CD14-positive monocyte (primary cell): ENCODE data around the gene MED31. TPM values are rescaled to one million over a fixed set of nuclear protein-coding genes. Genes with fewer than 3 reads are reported as not detected.
A peak's percentile ranks its signal among the peaks of the same experiment; 100 is the strongest.

Source experiments
- DNase-seq, 3 donors: peaks; one replicate each; pipeline ENCODE4 v3.0.0-alpha.2; 2011 to 2022
- H2AFZ ChIP-seq: 2 replicates; pipeline ENCODE4 v1.6.0; 2012; ENCODE audit warnings: mild to moderate bottlenecking, low read depth, low read length, inconsistent platforms; ENCODE audit not compliant: insufficient read depth, poor library complexity, severe bottlenecking
- H3K27ac ChIP-seq, 2 donors: 1 replicate in 1 of 2; 2 replicates in 1 of 2; pipeline ENCODE4 v1.5.1; 2012 to 2013; ENCODE audit warnings: low read length in 2 of 2, control low read depth in 1 of 2, inconsistent platforms in 1 of 2, low read depth in 1 of 2, mild to moderate bottlenecking in 1 of 2
- H3K27me3 ChIP-seq, 2 donors: one replicate each; pipeline versions ENCODE4 v1.6.0 to v1.6.1; 2011 to 2013; ENCODE audit warnings: low read length in 2 of 2; ENCODE audit not compliant: control insufficient read depth in 2 of 2, insufficient read depth in 2 of 2
- H3K36me3 ChIP-seq, 2 donors: replicated peaks in 1 of 2; 1 replicate in 1 of 2; 2 replicates in 1 of 2; pipeline versions ENCODE4 v1.5.1 to v1.6.1; 2012 to 2013; ENCODE audit warnings: low read length in 2 of 2, control low read depth in 1 of 2, inconsistent platforms in 1 of 2, mild to moderate bottlenecking in 1 of 2; ENCODE audit not compliant: insufficient read depth in 2 of 2, control insufficient read depth in 1 of 2
- H3K4me1 ChIP-seq, 2 donors: 1 replicate in 1 of 2; 2 replicates in 1 of 2; pipeline versions ENCODE4 v1.5.1 to v1.6.1; 2012 to 2013; ENCODE audit warnings: low read length in 2 of 2, control low read depth in 1 of 2, inconsistent platforms in 1 of 2, mild to moderate bottlenecking in 1 of 2, moderate library complexity in 1 of 2; ENCODE audit not compliant: insufficient read depth in 2 of 2, control insufficient read depth in 1 of 2
- H3K4me2 ChIP-seq: replicated peaks from 2 replicates; pipeline ENCODE3; 2012; ENCODE audit warnings: low read length, moderate library complexity, mild to moderate bottlenecking; ENCODE audit not compliant: poor library complexity, severe bottlenecking; ENCODE audit errors: extremely low read depth
- H3K4me3 ChIP-seq, 3 experiments: fragments of 200-600 bp in 1 of 3; sonication (generic) in 1 of 3; replicated peaks in 1 of 3; 1 replicate in 2 of 3; 2 replicates in 1 of 3; pipeline ENCODE4 v1.5.1; 2011 to 2013; ENCODE audit warnings: low read length in 3 of 3, mild to moderate bottlenecking in 3 of 3, control low read depth in 2 of 3, low read depth in 2 of 3, inconsistent platforms in 1 of 3, moderate library complexity in 1 of 3
- H3K79me2 ChIP-seq: 2 replicates; pipeline ENCODE4 v1.6.0; 2012; ENCODE audit warnings: mild to moderate bottlenecking, control low read depth, inconsistent platforms, low read length, moderate library complexity; ENCODE audit not compliant: insufficient read depth
- H3K9ac ChIP-seq: 2 replicates; pipeline ENCODE4 v1.6.0; 2017; ENCODE audit warnings: low read length, mild to moderate bottlenecking; ENCODE audit not compliant: insufficient read depth, poor library complexity, severe bottlenecking
- H3K9me3 ChIP-seq, 2 donors: replicated peaks in 1 of 2; 1 replicate in 1 of 2; 2 replicates in 1 of 2; pipeline versions ENCODE4 v1.5.1 to v1.6.1; 2012 to 2013; ENCODE audit warnings: low read length in 2 of 2, control low read depth in 1 of 2; ENCODE audit not compliant: control insufficient read depth in 1 of 2, insufficient read depth in 1 of 2
- H4K20me1 ChIP-seq: 2 replicates; pipeline ENCODE4 v1.6.0; 2012; ENCODE audit warnings: mild to moderate bottlenecking, low read length, control low read depth, moderate library complexity; ENCODE audit not compliant: insufficient read depth
- H3K27ac Mint-ChIP-seq, 7 donors: one replicate each; pipeline ENCODE4 v1.8.0; 2020; ENCODE audit warnings: mild to moderate bottlenecking in 7 of 7, mixed read lengths in 7 of 7, moderate library complexity in 6 of 7, inconsistent platforms in 2 of 7
- H3K27me3 Mint-ChIP-seq, 3 donors: one replicate each; pipeline ENCODE4 v1.8.0; 2021 to 2022; ENCODE audit warnings: low read depth in 3 of 3, mild to moderate bottlenecking in 3 of 3, mixed read lengths in 3 of 3, moderate library complexity in 3 of 3, inconsistent platforms in 1 of 3
- H3K36me3 Mint-ChIP-seq, 2 donors: one replicate each; pipeline ENCODE4 v1.8.0; 2020; ENCODE audit warnings: mixed read lengths in 2 of 2, inconsistent platforms in 1 of 2, mild to moderate bottlenecking in 1 of 2
- H3K4me1 Mint-ChIP-seq: one replicate; pipeline ENCODE4 v1.8.0; 2020; ENCODE audit warnings: mild to moderate bottlenecking, mixed read lengths
- H3K4me3 Mint-ChIP-seq, 2 donors: one replicate each; pipeline ENCODE4 v1.8.0; 2020; ENCODE audit warnings: mild to moderate bottlenecking in 2 of 2, mixed read lengths in 2 of 2, moderate library complexity in 1 of 2
- H3K9me3 Mint-ChIP-seq, 7 donors: one replicate each; pipeline ENCODE4 v1.8.0; 2020 to 2022; ENCODE audit warnings: mixed read lengths in 7 of 7, mild to moderate bottlenecking in 6 of 7, moderate library complexity in 6 of 7, inconsistent platforms in 2 of 7
- WGBS: methylation state at CpG from one replicate; pipeline ENCODE4 v1.1.5; 2013; ENCODE audit warnings: missing lambda C conversion rate; ENCODE audit not compliant: insufficient coverage; 5-methylcytosine and 5-hydroxymethylcytosine counted together
- intact Hi-C, 2 donors: fragments of 100-400 bp; cut with micrococcal nuclease; formaldehyde crosslinking; loops; one replicate each; pipeline versions ENCODE4 v1.15.0 to v1.15.1; 2023
- polyA plus RNA-seq, 3 donors: library from polyadenylated mRNA; depleted of rRNA in 1 of 3; unstranded in 2 of 3; stranded (reverse) in 1 of 3; fragments of 300-500 nt in 2 of 3; fragments of >200 nt in 1 of 3; fragmentation: Illumina TruSeq in 2 of 3; gene quantifications; 1 replicate in 2 of 3; 2 replicates in 1 of 3; pipeline ENCODE4 v1.2.3, GENCODE V29; 2012 to 2021
- TF ChIP-seq, protein P1 (sequence below): fragments of 200-600 bp; IDR thresholded peaks from one replicate; pipeline ENCODE4 v1.8.0; 2022; ENCODE audit warnings: antibody characterized with exemption, mild to moderate bottlenecking

MED31 gene
- polyA plus RNA-seq, 3 donors: 6.8 to 38.2 (median 33.6) TPM

- no peak overlapping the region for H3K4me3 ChIP-seq
- peak overlapping the region in 1 of 7 donors; percentile 69 for H3K27ac Mint-ChIP-seq
Measured at GRCh38 chr17:6642592-6642991, 8.8 kb downstream of the MED31 start.

DNA sequence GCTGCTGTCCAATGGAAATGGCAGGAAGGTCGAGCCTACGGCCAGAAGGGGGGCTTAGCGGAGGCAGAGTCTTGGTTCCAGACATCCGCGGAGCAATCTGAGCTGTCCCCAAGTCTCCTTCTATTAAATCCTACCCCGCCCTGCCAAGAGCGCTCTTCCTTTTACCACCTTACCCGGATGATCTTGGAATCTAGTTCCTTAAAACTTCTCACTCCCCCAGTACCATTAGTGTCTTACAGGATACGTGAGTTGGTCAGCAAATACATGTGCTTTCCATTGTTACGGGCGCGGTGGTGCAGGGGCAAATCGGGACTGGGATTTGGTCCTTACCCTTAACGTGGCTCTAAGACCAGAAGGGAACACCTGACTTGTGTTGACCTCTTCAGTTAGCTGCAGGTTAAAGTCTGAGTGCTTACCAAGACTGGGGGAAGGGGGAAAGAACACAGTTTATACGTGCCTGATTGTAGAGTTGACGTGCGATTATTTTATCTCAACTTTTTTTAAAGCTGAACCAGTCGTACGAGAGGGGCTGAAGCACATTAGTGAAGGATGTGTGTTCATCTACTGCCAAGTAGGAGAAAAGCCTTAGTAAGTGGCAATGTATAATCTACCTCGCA lies 10.1 kb downstream of the MED31 start:
- Histone ChIP-seq H3K36me3 (peaks cover 20 to 38% of the 10 kb centered on the region in 2 donors), H3K4me3 (peak overlapping the region; percentile 86 to 95 (median 94)), H3K4me1 (peaks cover 21 to 33% of the 10 kb centered on the region in 2 donors), H3K27ac (peak overlapping the region; percentile 61 to 88), H3K27me3 (no peaks in the 10 kb centered on the region), H3K4me2 (peak overlapping the region; percentile 88), H2AFZ (peak overlapping the region; percentile 89), H3K9me3 (no peaks in the 10 kb centered on the region), H3K9ac (peak overlapping the region; percentile 74), H3K79me2 (peaks cover 40% of the 10 kb centered on the region), H4K20me1 (peaks cover 26% of the 10 kb centered on the region)
- H3K4me1 Mint-ChIP-seq: peaks cover 35% of the 10 kb centered on the region
- peak overlapping the region; percentile 97 to 99 for H3K4me3 Mint-ChIP-seq
- peak in 2 of 3 donors; percentile 21 to 36 for DNase-seq
- H3K27ac Mint-ChIP-seq: peak overlapping the region; percentile 89 to 98 (median 94)
- 16% methylated on average over 12 of the region's 20 CpGs for WGBS
- no peaks in the 10 kb centered on the region for H3K9me3 Mint-ChIP-seq
- intact Hi-C loops: loop anchor here in 1 of 2 donors (10.0 kb wide), 1 partner anchor 167 kb away; no protein-coding TSS in a partner anchor
- peaks cover 0 to 11% (median 3%) of the 10 kb centered on the region in 3 donors for H3K27me3 Mint-ChIP-seq
- peaks cover 32 to 36% of the 10 kb centered on the region in 2 donors for H3K36me3 Mint-ChIP-seq
- TF ChIP-seq, protein P1, sequence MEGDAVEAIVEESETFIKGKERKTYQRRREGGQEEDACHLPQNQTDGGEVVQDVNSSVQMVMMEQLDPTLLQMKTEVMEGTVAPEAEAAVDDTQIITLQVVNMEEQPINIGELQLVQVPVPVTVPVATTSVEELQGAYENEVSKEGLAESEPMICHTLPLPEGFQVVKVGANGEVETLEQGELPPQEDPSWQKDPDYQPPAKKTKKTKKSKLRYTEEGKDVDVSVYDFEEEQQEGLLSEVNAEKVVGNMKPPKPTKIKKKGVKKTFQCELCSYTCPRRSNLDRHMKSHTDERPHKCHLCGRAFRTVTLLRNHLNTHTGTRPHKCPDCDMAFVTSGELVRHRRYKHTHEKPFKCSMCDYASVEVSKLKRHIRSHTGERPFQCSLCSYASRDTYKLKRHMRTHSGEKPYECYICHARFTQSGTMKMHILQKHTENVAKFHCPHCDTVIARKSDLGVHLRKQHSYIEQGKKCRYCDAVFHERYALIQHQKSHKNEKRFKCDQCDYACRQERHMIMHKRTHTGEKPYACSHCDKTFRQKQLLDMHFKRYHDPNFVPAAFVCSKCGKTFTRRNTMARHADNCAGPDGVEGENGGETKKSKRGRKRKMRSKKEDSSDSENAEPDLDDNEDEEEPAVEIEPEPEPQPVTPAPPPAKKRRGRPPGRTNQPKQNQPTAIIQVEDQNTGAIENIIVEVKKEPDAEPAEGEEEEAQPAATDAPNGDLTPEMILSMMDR: no peak

More at GRCh38 chr17:6642592-6642991, 8.8 kb downstream of the MED31 start:
- H3K4me1 ChIP-seq: peaks cover 21 to 33% of the 10 kb centered on the region in 2 donors
- Mint-ChIP-seq H3K9me3 (no peaks in the 10 kb centered on the region), H3K4me1 (peaks cover 37% of the 10 kb centered on the region), H3K36me3 (peaks cover 42 to 44% of the 10 kb centered on the region in 2 donors), H3K27me3 (peaks cover 0 to 11% (median 3%) of the 10 kb centered on the region in 3 donors), H3K4me3 (no peak overlapping the region)
- TF ChIP-seq, protein P1: no peak
- no peaks in the 10 kb centered on the region for H3K27me3 ChIP-seq
- no peaks in the 10 kb centered on the region for H3K9me3 ChIP-seq
- peaks cover 20 to 49% of the 10 kb centered on the region in 2 donors for H3K36me3 ChIP-seq
- H3K4me2 ChIP-seq: no peak overlapping the region
- H3K9ac ChIP-seq: no peak overlapping the region
- no peak for DNase-seq
- H3K27ac ChIP-seq: no peak overlapping the region
- peaks cover 43% of the 10 kb centered on the region for H3K79me2 ChIP-seq
- peaks cover 32% of the 10 kb centered on the region for H4K20me1 ChIP-seq
- no CpG with 5 or more reads among the region's 2 CpGs for WGBS
- intact Hi-C loops: loop anchor here in 1 of 2 donors (10.0 kb wide), 1 partner anchor 168 kb away; no protein-coding TSS in a partner anchor
- H2AFZ ChIP-seq: no peak overlapping the region
